CD4-positive, alpha-beta T cell treated with Interleukin-10 for 1 hour (primary cell): ENCODE measurements around the gene SCEL.
"Not testable (repeated sequence)": the region's sequence is repeated elsewhere in the genome, so short reads cannot be mapped to it uniquely, and the experiment has no call there.

ENCODE experiments used
- DNase-seq: peaks from one replicate; pipeline ENCODE4 v3.0.0-alpha.2; 2020

The SCEL gene, protein sequence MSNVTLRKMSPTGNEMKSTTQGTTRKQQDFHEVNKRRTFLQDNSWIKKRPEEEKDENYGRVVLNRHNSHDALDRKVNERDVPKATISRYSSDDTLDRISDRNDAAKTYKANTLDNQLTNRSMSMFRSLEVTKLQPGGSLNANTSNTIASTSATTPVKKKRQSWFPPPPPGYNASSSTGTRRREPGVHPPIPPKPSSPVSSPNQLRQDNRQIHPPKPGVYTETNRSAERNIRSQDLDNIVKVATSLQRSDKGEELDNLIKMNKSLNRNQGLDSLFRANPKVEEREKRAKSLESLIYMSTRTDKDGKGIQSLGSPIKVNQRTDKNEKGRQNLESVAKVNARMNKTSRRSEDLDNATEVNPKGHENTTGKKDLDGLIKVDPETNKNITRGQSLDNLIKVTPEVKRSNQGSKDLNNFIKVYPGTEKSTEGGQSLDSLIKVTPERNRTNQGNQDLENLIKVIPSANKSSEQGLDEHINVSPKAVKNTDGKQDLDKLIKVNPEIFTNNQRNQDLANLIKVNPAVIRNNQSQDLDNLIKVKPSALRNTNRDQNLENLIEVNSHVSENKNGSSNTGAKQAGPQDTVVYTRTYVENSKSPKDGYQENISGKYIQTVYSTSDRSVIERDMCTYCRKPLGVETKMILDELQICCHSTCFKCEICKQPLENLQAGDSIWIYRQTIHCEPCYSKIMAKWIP

DNA sequence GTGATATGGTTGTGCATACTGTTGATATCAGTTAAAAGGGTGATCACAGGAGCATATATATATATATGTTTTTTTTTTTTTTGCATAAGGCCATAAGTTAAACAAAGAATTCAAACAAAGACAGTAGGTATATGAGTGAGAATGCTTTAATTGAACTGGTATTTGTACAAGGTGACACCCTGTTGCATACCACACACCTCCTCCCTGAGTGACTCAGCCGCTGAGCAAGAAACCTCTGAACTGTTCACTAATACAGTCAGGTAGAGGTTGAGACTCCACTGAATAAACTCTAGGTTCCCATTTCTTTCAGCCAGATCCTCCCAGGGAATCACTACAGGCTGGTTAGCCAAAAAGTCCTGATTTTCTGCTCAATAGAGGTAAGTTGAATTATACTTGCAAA lies at the start of gene SCEL:
Gene SCEL, plus strand, starts transcription at position 259 of the 400 bp plus-strand sequence. CDS start 20,170 bp downstream, outside the sequence.
- no peak for DNase-seq

GRCh38 chr13:77489566-77490337 lies 45.8 kb upstream of the SCEL start:
- DNase-seq = no peak

- DNase-seq = no peak
Measured at GRCh38 chr13:77492982-77493381, 42.5 kb upstream of the SCEL start.

DNA sequence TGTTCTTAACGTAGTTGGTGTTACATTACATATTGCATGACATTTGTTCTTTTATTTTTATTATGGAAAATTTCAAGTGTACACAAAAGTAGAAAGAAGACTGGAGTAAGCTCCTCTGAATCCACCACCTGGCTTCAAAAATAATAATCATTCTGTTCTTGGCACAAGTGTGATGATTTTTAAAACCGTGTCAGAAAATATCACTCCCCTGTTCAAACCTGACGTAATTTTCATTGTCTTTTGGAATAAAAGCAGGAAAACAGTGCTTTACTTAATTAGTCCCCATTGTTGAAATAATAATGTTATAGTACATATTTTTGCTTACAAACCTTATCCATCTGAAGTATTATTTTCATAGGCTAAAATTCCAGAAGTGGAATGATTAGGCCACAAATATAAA lies 41.3 kb upstream of the SCEL start:
- no peak for DNase-seq

DNA sequence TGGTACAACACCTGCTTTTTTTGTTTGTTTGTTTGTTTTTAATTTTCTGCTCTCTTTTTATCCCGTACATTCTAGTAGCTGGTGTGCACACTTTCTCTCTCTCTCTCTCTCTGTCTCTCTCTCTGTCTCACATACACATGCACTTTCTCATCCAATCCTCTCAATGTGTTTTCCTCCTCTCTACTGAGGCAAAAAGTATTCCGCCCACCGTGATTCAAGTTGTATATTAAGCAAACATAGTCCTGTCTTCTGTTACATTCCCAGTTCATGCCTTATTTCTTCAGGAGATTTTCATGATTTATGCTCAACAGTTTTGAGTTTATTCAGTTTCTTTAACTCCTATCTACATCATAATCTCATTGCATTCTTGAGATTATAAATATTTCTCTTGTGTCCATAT lies 38.2 kb upstream of the SCEL start:
- DNase-seq = no peak

GRCh38 chr13:77497835-77498234 lies 37.7 kb upstream of the SCEL start:
- no peak for DNase-seq

DNA sequence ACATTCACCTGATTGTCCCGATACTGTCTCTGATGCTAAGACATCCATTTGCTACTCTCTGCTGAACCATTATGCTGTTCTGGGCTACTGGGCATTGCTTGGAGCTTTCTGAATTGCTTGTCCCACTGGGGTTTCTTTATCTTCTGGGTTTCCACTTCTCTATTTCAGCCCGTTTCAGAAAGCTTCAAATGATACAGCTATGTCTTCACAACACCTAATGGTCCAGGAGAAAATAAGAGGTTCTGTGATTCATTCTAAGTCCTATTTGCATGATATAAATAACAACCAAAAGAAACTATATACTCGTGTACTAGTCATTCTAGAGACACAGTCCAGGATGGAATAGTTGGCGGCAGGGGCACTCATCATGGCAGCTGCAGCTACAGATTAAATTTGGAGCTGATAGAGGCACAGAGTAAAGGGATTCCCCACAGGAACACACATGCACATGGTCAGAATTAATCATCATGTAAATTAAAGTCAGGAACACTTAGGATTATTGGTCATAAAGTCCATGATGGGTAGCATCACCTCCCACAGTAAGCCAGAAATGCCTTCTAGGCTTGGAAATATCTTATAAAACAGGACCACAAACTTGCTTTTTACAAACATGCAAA lies 33.3 kb upstream of the SCEL start:
- no peak for DNase-seq

GRCh38 chr13:77503398-77503797 lies 32.1 kb upstream of the SCEL start:
- no peak for DNase-seq

GRCh38 chr13:77506874-77507273 lies 28.6 kb upstream of the SCEL start:
- DNase-seq = no peak

DNA sequence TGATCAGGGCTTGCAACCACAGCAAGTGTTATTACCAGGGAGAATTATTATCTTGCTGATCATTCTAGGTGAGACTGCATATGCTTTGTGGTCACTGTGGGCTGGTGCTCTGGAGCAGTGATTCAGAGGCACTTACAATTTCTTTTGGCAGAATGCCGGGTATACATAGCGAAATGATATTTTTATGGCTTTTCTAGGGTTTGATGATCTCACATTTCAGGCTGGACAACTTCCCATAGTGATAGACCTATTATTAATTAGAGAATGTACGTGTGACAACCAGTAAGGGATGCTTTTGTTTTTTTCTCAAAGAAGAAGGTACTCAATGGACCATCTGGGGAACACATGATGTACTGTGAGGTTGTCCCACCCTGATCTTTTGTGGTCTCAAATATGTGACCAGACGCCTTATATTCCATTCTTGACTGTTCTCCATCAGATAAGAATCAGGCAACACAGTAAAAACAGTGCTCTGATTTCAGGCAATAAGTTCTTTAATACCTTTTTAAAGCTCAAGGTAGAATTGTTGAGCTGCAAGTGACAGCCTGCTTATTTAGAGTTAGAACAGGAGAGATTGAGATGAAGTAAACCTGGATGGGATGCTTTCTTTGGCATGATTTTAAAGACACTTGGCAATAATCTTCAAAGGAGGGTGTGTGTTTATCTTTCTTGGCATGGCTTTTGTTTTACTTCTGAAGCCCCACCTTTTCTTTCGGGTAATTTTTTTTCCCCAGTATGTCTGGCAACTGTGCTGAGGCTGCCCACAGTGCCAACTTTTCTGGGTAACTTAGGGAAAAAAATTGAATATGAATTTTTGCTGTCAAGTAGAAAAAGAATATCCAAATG lies 27.4 kb upstream of the SCEL start:
- DNase-seq = no peak

GRCh38 chr13:77508959-77509620 lies 26.4 kb upstream of the SCEL start:
- DNase-seq = no peak

DNA sequence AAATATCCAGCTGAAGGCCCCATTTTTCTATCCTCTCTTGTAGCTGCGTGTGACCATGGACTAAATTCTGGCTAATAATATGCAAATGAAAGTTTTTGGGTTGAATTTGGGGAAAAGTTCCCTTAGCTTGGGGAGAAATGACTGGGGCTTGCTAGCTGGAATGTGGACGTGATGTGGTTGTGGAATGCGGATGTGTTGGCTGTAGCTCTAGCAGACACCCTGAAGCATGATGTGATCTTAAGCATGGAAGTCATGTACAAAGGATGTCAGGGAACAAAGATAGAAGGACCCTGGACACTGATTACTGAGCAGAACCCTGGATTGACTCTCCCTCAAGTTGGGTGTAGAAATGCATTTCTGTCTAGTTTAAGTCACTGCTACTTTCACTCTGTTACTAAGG lies 25.4 kb upstream of the SCEL start:
- DNase-seq = no peak

GRCh38 chr13:77511552-77511951 lies 24.0 kb upstream of the SCEL start:
- DNase-seq = no peak

GRCh38 chr13:77513719-77514335 lies 21.7 kb upstream of the SCEL start:
- no peak for DNase-seq

- no peak for DNase-seq
Measured at GRCh38 chr13:77514336-77514726, 21.2 kb upstream of the SCEL start.

DNA sequence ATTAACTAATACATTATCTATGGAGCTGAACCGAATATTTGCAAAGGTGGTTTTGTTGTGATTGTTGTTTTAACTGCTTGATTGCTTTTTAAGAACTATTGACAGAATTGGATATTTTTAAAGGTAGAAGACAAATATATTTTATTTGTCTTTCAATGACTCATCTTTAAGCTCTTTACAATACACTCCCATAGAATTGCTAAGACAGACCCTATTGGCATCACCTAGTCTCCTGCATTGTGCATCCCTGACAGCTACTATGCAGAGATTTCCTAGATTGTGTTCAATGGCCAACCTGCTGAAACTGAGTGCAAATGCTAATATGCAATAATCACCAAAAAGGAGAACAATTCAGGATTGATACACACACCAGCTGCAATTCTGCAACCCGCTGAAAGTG lies 19.7 kb upstream of the SCEL start:
- DNase-seq = no peak

DNA sequence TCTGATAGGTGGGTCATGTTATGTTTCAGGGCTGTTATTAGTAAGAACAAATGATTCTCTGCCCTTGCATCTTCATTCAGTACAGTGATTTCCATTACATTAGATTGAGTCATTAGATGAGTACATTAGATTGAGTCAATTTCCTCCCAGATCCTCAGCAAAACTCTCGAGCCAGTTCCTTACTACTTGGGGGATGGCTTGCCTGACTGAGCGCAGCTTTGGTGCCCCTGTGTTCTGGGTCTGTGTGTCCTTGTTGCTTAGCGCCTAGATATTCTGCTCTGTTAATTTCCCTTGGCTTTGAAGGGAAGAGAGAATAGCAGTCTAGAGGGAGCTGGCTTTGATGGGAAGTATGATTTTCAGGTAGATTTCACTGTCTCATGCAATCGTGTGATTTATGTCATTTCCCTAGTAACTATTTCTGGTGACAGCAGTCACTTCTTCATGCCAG lies 19.1 kb upstream of the SCEL start:
- no peak for DNase-seq

DNA sequence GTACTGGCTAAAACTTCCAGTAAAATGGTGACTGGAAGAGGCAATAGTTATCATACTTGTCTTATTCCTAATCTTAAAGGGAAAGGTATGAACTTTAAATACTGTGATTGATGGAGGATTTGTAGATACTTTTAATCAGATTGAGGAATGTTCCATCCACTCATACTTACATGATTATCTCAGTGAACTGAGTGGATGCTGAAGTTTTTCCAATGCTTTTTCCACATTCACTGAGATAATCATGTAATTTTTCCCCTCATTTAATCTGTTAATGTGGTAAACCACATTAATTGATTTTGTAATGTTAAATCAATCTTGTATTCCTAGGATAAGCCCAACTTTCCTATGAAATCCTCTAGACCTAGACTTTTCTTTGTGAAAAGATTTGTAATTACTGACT lies 17.2 kb upstream of the SCEL start:
- no peak for DNase-seq

GRCh38 chr13:77519396-77519795 lies 16.1 kb upstream of the SCEL start:
- not testable (repeated sequence) for DNase-seq

- DNase-seq = no peak
Measured at GRCh38 chr13:77519808-77520207, 15.7 kb upstream of the SCEL start.

DNA sequence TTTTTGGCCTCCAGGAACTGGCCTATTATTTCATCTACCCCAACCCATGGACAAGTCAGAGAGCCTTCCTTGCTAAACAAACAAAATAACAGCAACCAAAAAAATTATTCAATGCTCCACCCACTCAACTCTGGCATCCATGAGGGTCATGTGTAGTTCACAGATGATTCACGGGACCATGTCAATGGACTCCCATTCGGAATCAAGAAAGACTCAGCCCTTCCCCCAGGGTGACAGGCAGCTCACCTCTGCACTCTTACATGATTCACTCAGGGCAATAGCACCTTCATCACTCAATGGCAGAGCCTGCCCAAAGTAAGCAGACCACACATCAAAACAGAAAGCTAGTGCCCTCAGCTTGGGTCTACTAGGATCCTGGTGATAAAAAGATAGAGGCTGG lies 14.3 kb upstream of the SCEL start:
- DNase-seq = no peak
